Fibroblast of lung (primary cell): Measurements from ENCODE around the gene SYN1.

ENCODE experiments used
- EZH2 ChIP-seq: IDR thresholded peaks from 2 replicates; pipeline ENCODE4 v1.5.1; 2012; ENCODE audit warnings: low read length, control low read depth, mild to moderate bottlenecking; ENCODE audit errors: missing control alignments
- TF ChIP-seq, protein P1 (sequence below), 2 donors: IDR thresholded peaks in 1 of 2; conservative IDR thresholded peaks in 1 of 2; 1 replicate in 1 of 2; 2 replicates in 1 of 2; pipeline ENCODE4 v1.5.1; 2011 to 2012; ENCODE audit warnings: low read length in 2 of 2, control low read depth in 1 of 2, inconsistent platforms in 1 of 2, low read depth in 1 of 2, mild to moderate bottlenecking in 1 of 2

- TF ChIP-seq, protein P1, sequence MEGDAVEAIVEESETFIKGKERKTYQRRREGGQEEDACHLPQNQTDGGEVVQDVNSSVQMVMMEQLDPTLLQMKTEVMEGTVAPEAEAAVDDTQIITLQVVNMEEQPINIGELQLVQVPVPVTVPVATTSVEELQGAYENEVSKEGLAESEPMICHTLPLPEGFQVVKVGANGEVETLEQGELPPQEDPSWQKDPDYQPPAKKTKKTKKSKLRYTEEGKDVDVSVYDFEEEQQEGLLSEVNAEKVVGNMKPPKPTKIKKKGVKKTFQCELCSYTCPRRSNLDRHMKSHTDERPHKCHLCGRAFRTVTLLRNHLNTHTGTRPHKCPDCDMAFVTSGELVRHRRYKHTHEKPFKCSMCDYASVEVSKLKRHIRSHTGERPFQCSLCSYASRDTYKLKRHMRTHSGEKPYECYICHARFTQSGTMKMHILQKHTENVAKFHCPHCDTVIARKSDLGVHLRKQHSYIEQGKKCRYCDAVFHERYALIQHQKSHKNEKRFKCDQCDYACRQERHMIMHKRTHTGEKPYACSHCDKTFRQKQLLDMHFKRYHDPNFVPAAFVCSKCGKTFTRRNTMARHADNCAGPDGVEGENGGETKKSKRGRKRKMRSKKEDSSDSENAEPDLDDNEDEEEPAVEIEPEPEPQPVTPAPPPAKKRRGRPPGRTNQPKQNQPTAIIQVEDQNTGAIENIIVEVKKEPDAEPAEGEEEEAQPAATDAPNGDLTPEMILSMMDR (conservative IDR thresholded peaks at IDR 0.05 in 1 of 2, IDR thresholded peaks at IDR 0.05 in 1 of 2; ENCODE audit: low read depth in 1 of 2, low read length in 2 of 2): no peak
- no peak for TF ChIP-seq EZH2
Observed at GRCh38 chrX:47662144-47662657, 42.5 kb upstream of the SYN1 start.
